K562 (cell line): ENCODE results near the gene CD68. TPM values are rescaled to one million over a fixed set of nuclear protein-coding genes. Genes with fewer than 3 reads are reported as not detected.
"Not testable (repeated sequence)": the region's sequence is repeated elsewhere in the genome, so short reads cannot be mapped to it uniquely, and the experiment has no call there.

Source experiments
- ATAC-seq: fragments of 200-7000 bp; cut with Tn5 transposase; 3 replicates; pipeline ENCODE4 v1.9.1; 2020; ENCODE audit warnings: moderate library complexity
- BruUV-seq: library from RNA; stranded (reverse); fragments of 400-500 nt; replicated peaks from 2 replicates; lab custom pipeline; 2021; lab: Mats Ljungman, UMichigan
- CTCF ChIA-PET: fragments of 300-600 bp; formaldehyde crosslinking; extraction: SDS; loops from one replicate; lab custom pipeline; 2021; ENCODE audit warnings: low intra/inter-chr PET ratio; lab: Yijun Ruan, JAX
- POLR2A ChIA-PET: fragments of 300-600, 350-650 bp; sonication (Branson Sonifier 250); formaldehyde crosslinking; extraction: SDS; loops from one replicate; lab custom pipeline; 2021; ENCODE audit warnings: antibody characterized with exemption, inconsistent platforms; lab: Yijun Ruan, JAX
- DNase-seq, 4 experiments: peaks; one replicate each; pipeline versions ENCODE4 v3.0.0 to v3.0.0-alpha.2; 2011 to 2018; ENCODE audit warnings: low spot score in 3 of 4, mixed read lengths in 3 of 4; ENCODE audit errors: extremely low read depth in 1 of 4
- FAIRE-seq: peaks from 2 replicates; lab custom pipeline; 2011; peaks lifted over from hg19 to GRCh38; lab: Jason Lieb, UNC
- H2AFZ ChIP-seq: 2 replicates; pipeline ENCODE4 v1.6.0; 2011; ENCODE audit warnings: low read depth, low read length, control low read depth, inconsistent platforms
- H3K27ac ChIP-seq: fragments of 200-600 bp; 3 replicates; pipeline ENCODE4 v1.8.0; 2011; ENCODE audit warnings: low read depth, mild to moderate bottlenecking, control low read depth, inconsistent platforms, low read length, moderate library complexity, mixed read lengths; ENCODE audit errors: extremely low read depth
- H3K27me3 ChIP-seq, 2 experiments: fragments of 300-600 bp in 1 of 2; 2 replicates in 1 of 2; 3 replicates in 1 of 2; pipeline versions ENCODE4 v1.6.0 to v1.8.0; 2011; ENCODE audit warnings: inconsistent platforms in 2 of 2, low read length in 2 of 2, mild to moderate bottlenecking in 1 of 2, mixed read lengths in 1 of 2, moderate library complexity in 1 of 2; ENCODE audit not compliant: control insufficient read depth in 2 of 2, insufficient read depth in 2 of 2
- H3K36me3 ChIP-seq: fragments of 300-600 bp; 3 replicates; pipeline ENCODE4 v1.8.0; 2011; ENCODE audit warnings: mild to moderate bottlenecking, low read length, inconsistent platforms; ENCODE audit not compliant: control insufficient read depth, insufficient read depth
- H3K4me1 ChIP-seq, 2 experiments: fragments of 200-600 bp in 1 of 2; replicated peaks in 1 of 2; 2 replicates in 1 of 2; 3 replicates in 1 of 2; pipeline versions ENCODE4 v1.5.1 to v1.8.0; 2011; ENCODE audit warnings: inconsistent platforms in 2 of 2, low read length in 2 of 2, mild to moderate bottlenecking in 1 of 2, mixed read lengths in 1 of 2, moderate library complexity in 1 of 2; ENCODE audit not compliant: control insufficient read depth in 2 of 2, insufficient read depth in 2 of 2
- H3K4me2 ChIP-seq: 2 replicates; pipeline ENCODE4 v1.6.1; 2011; ENCODE audit warnings: low read length, control low read depth, inconsistent platforms, mixed read lengths; ENCODE audit not compliant: insufficient read depth
- H3K4me3 ChIP-seq: fragments of 200-600 bp; sonication (generic), shearing (Covaris generic); 2 replicates; pipeline ENCODE4 v1.5.1; 2016; ENCODE audit warnings: control low read depth, inconsistent platforms
- H3K79me2 ChIP-seq: fragments of 200-600 bp; 3 replicates; pipeline ENCODE4 v1.8.0; 2011; ENCODE audit warnings: low read length, inconsistent platforms; ENCODE audit not compliant: control insufficient read depth, insufficient read depth
- H3K9ac ChIP-seq, 2 experiments: 2 replicates each; pipeline versions ENCODE4 v1.6.0 to v1.6.1; 2011; ENCODE audit warnings: low read depth in 2 of 2, low read length in 2 of 2, control low read depth in 1 of 2, inconsistent platforms in 1 of 2, mild to moderate bottlenecking in 1 of 2, mixed read lengths in 1 of 2; ENCODE audit not compliant: insufficient read depth in 1 of 2
- H3K9me1 ChIP-seq: one replicate; pipeline ENCODE4 v1.6.0; 2011; ENCODE audit warnings: inconsistent platforms, mild to moderate bottlenecking, low read length, moderate library complexity; ENCODE audit not compliant: control insufficient read depth, insufficient read depth
- H3K9me3 ChIP-seq: replicated peaks from 2 replicates; pipeline ENCODE4 v1.5.1; 2011; ENCODE audit warnings: low read depth, low read length, inconsistent platforms; ENCODE audit not compliant: control insufficient read depth, insufficient read depth
- H4K20me1 ChIP-seq: replicated peaks from 2 replicates; pipeline ENCODE4 v1.6.1; 2011; ENCODE audit warnings: low read length, inconsistent platforms, mixed read lengths; ENCODE audit not compliant: control insufficient read depth, insufficient read depth
- CEBPG ChIP-seq, 3 experiments: fragments of 200-800 bp in 1 of 3; sonication (Bioruptor generic) in 1 of 3; sonication (generic) in 1 of 3; formaldehyde crosslinking in 1 of 3; IDR thresholded peaks in 2 of 3; conservative IDR thresholded peaks in 1 of 3; 2 replicates each; pipeline versions ENCODE4 v1.6.1 to v1.8.0; 2016 to 2022; ENCODE audit warnings: missing compliant biosample characterization in 2 of 3, missing genetic modification characterization in 2 of 3, mild to moderate bottlenecking in 1 of 3, missing genetic modification reagents in 1 of 3
- HLTF ChIP-seq: fragments of 450-650 bp; IDR thresholded peaks from 2 replicates; pipeline ENCODE4 v1.6.1; 2016
- PTRF ChIP-seq: fragments of 450-650 bp; IDR thresholded peaks from 2 replicates; pipeline ENCODE4 v1.6.1; 2016; ENCODE audit warnings: mild to moderate bottlenecking, missing genetic modification characterization, missing compliant biosample characterization
- RHOXF2B ChIP-seq: fragments of 250-450 bp; sonication (Bioruptor Pico); conservative IDR thresholded peaks from 2 replicates; pipeline ENCODE4 v1.5.1; 2021
- WGBS: fragments of 100-300 bp; shearing (Covaris generic); methylation state at CpG from one replicate; pipeline ENCODE4 v1.1.6; 2016; ENCODE audit warnings: low coverage, mixed read lengths; ENCODE audit not compliant: insufficient coverage; ENCODE audit errors: missing lambda C conversion rate; 5-methylcytosine and 5-hydroxymethylcytosine counted together
- in situ Hi-C: fragments of 300-500 bp; cut with MboI; formaldehyde crosslinking; loops from 4 replicates; pipeline ENCODE4 v1.15.0; 2018; ENCODE audit warnings: inconsistent platforms, mixed read lengths
- intact Hi-C: fragments of 100-400 bp; cut with micrococcal nuclease; formaldehyde crosslinking; loops from 2 replicates; pipeline ENCODE4 v1.14.2; 2022
- polyA plus RNA-seq, 8 experiments: library from polyadenylated mRNA; depleted of rRNA in 4 of 8; stranded (reverse) in 5 of 8; unstranded in 3 of 8; fragments of >200 nt; fragmentation: Nextera tagmentation in 2 of 8; fragmentation: Illumina TruSeq in 1 of 8; extraction: Ambion mirVana in 2 of 8; extraction: Trizol in 1 of 8; gene quantifications; 2 replicates each; pipeline versions ENCODE4 v1.2.1 to v1.2.3, GENCODE V29; 2011 to 2014; ENCODE audit warnings: inconsistent platforms in 1 of 8, missing spikeins in 1 of 8
- total RNA-seq, 7 experiments: library from RNA; depleted of rRNA in 6 of 7; stranded (reverse); fragments of >200 nt in 6 of 7; fragmentation: Illumina TruSeq in 2 of 7; extraction: Trizol in 2 of 7; gene quantifications; 2 replicates each; pipeline versions ENCODE4 v1.2.1 to v1.2.3, GENCODE V29; 2011 to 2021; ENCODE audit warnings: low replicate concordance in 1 of 7
- TF ChIP-seq, protein P1 (sequence below): fragments of 450-650 bp; formaldehyde crosslinking; IDR thresholded peaks from 2 replicates; pipeline ENCODE4 v1.4.0; 2020; ENCODE audit warnings: mild to moderate bottlenecking, moderate library complexity

CD68 gene
- total and polyA plus RNA-seq, 9 of the 15 experiments (the other 6 are each of a cell fraction or from before 2014, with no cell fraction given): 28.2 to 89.8 (median 37.7) TPM

DNA sequence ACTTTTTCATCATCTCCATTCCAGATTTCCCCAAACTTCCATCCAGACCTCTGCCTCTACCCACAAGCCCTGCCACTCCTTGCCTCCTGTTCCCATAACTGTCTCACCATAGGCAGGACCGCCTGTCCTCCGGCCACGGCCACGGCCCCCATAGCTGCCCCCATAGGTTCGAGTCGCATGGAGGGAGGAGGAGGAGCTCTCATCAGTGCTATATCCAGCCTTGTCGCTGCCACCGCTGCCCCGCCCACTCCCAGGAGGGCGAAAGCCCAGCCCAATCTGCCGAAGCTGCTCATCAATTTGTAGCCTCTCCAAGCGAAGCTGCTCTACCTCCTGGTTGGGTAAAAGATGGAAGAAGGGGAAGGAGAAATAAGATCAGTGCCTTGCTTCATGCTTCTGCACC lies 13.9 kb downstream of the CD68 start (continued):
- TF ChIP-seq CEBPG (CRISPR knock-in tag; IDR thresholded peaks at IDR 0.05): no peak
- no peak for TF ChIP-seq CEBPG (tag; conservative IDR thresholded peaks at IDR 0.05 in 1 of 2, IDR thresholded peaks at IDR 0.05 in 1 of 2)
- TF ChIP-seq HLTF: no peak
- TF ChIP-seq, protein P1, sequence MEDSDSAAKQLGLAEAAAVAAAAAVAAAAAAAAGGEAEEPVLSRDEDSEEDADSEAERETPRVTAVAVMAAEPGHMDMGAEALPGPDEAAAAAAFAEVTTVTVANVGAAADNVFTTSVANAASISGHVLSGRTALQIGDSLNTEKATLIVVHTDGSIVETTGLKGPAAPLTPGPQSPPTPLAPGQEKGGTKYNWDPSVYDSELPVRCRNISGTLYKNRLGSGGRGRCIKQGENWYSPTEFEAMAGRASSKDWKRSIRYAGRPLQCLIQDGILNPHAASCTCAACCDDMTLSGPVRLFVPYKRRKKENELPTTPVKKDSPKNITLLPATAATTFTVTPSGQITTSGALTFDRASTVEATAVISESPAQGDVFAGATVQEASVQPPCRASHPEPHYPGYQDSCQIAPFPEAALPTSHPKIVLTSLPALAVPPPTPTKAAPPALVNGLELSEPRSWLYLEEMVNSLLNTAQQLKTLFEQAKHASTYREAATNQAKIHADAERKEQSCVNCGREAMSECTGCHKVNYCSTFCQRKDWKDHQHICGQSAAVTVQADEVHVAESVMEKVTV (CRISPR knock-in tag): no peak
- no peak for TF ChIP-seq PTRF (tag)
- TF ChIP-seq RHOXF2B (CRISPR knock-in tag): no peak

DNA sequence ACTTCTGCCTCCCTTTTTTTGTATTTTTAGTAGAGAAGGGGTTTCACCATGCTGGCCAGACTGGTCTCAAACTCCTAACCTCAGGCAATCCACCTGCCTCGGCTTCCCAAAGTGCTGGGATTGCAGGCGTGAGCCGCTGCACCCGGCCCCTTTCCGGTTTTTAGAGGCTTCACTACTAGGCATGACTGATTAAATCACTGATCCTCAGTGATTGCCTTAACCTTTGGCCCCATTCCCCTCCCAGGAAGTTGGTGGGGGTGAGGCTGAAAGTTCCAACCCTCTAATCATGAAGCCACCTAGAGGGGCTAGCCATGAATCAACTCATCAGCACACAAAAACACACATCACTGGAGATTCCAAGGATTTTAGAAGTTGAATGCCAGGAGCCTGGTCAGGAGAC lies 18.1 kb downstream of the CD68 start:
- H3K9ac ChIP-seq, intact Hi-C loops, BruUV-seq, H3K9me1 ChIP-seq, H3K4me3 ChIP-seq, H3K9me3 ChIP-seq, H2AFZ ChIP-seq, H3K27ac ChIP-seq, H3K4me1 ChIP-seq, H3K27me3 ChIP-seq, H3K79me2 ChIP-seq, in situ Hi-C loops, CTCF ChIA-PET, ATAC-seq, H3K4me2 ChIP-seq, FAIRE-seq, DNase-seq, POLR2A ChIA-PET, H4K20me1 ChIP-seq: not testable (repeated sequence)
- H3K36me3 ChIP-seq: peaks cover 79% of the 10 kb centered on the region; the same call in 2 of the 3 replicates
- 75% methylated on average over 5 of the region's 5 CpGs for WGBS
